ENCODE data around the gene GRM8.

GRCh38 chr7:126776498-126776897, 476.2 kb downstream of the GRM8 start:
- no peak for TF ChIP-seq EZH2 (IDR thresholded peaks at IDR 0.05; ENCODE audit: borderline replicate concordance, insufficient read depth, low read length, poor library complexity, severe bottlenecking)
- no peak for TF ChIP-seq REST (IDR thresholded peaks at IDR 0.05; ENCODE audit: borderline replicate concordance)
- TF ChIP-seq CTCF (IDR thresholded peaks at IDR 0.05; ENCODE audit: poor library complexity, severe bottlenecking): no peak
- no peak for TF ChIP-seq MXI1 (conservative IDR thresholded peaks at IDR 0.05; ENCODE audit: poor library complexity, severe bottlenecking)
- TF ChIP-seq POLR2AphosphoS5 (IDR thresholded peaks at IDR 0.05): no peak
- no peak for TF ChIP-seq SMC3 (conservative IDR thresholded peaks at IDR 0.05; ENCODE audit: poor library complexity)
- TF ChIP-seq EP300 (conservative IDR thresholded peaks at IDR 0.05; ENCODE audit: poor library complexity, severe bottlenecking): no peak

All from neural cell (in vitro differentiated cells).